CD4-positive, alpha-beta memory T cell (primary cell): ENCODE measurements around the gene ART3. TPM values are rescaled to one million over a fixed set of nuclear protein-coding genes. Genes with fewer than 3 reads are reported as not detected.

Experiments
- CTCF ChIA-PET: fragments of 350-600 bp; sonication (Branson Sonifier 250); formaldehyde crosslinking; loops from one replicate; lab custom pipeline; 2021; ENCODE audit warnings: inconsistent platforms; ENCODE audit not compliant: partially characterized antibody; lab: Charles Lee
- POLR2A ChIA-PET: fragments of 350-600 bp; sonication (Branson Sonifier 250); formaldehyde crosslinking; loops from one replicate; lab custom pipeline; 2021; ENCODE audit not compliant: partially characterized antibody; lab: Charles Lee
- DNase-seq, 5 donors: peaks; one replicate each; pipeline versions ENCODE4 v3.0.0 to v3.0.0-alpha.2; 2020 to 2022; ENCODE audit warnings: mixed read lengths in 1 of 5
- H3K27ac ChIP-seq: one replicate; pipeline ENCODE4 v1.7.0; 2013; ENCODE audit warnings: low read depth, low read length
- H3K27me3 ChIP-seq: 2 replicates; pipeline ENCODE4 v1.7.0; 2013; ENCODE audit warnings: mild to moderate bottlenecking, low read length, moderate library complexity; ENCODE audit not compliant: insufficient read depth
- H3K36me3 ChIP-seq: 2 replicates; pipeline ENCODE4 v1.7.0; 2013; ENCODE audit warnings: mild to moderate bottlenecking, low read length, moderate library complexity; ENCODE audit not compliant: insufficient read depth
- H3K4me1 ChIP-seq: 2 replicates; pipeline ENCODE4 v1.7.0; 2013; ENCODE audit warnings: mild to moderate bottlenecking, low read length, moderate library complexity; ENCODE audit not compliant: insufficient read depth
- H3K4me3 ChIP-seq, 2 donors: one replicate each; pipeline ENCODE4 v1.7.0; 2013; ENCODE audit warnings: low read length in 2 of 2, mild to moderate bottlenecking in 1 of 2
- H3K9me3 ChIP-seq, 2 donors: one replicate each; pipeline ENCODE4 v1.7.0; 2013; ENCODE audit warnings: low read length in 2 of 2, control low read depth in 1 of 2; ENCODE audit not compliant: control insufficient read depth in 1 of 2
- H3K27ac Mint-ChIP-seq, 7 donors: one replicate each; pipeline ENCODE4 v1.8.0; 2020 to 2021; ENCODE audit warnings: mixed read lengths in 7 of 7, mild to moderate bottlenecking in 6 of 7, inconsistent platforms in 3 of 7, moderate library complexity in 3 of 7
- H3K27me3 Mint-ChIP-seq, 2 donors: one replicate each; pipeline ENCODE4 v1.8.0; 2020 to 2021; ENCODE audit warnings: mixed read lengths in 2 of 2
- H3K36me3 Mint-ChIP-seq, 2 donors: one replicate each; pipeline ENCODE4 v1.8.0; 2020 to 2021; ENCODE audit warnings: mixed read lengths in 2 of 2, inconsistent platforms in 1 of 2, mild to moderate bottlenecking in 1 of 2
- H3K4me1 Mint-ChIP-seq, 4 donors: one replicate each; pipeline ENCODE4 v1.8.0; 2020 to 2021; ENCODE audit warnings: mixed read lengths in 4 of 4, mild to moderate bottlenecking in 1 of 4
- H3K4me3 Mint-ChIP-seq, 8 donors: one replicate each; pipeline ENCODE4 v1.8.0; 2020 to 2021; ENCODE audit warnings: mixed read lengths in 8 of 8, mild to moderate bottlenecking in 7 of 8, moderate library complexity in 6 of 8, inconsistent platforms in 3 of 8
- H3K9me3 Mint-ChIP-seq, 8 donors: one replicate each; pipeline ENCODE4 v1.8.0; 2020 to 2021; ENCODE audit warnings: mixed read lengths in 8 of 8, mild to moderate bottlenecking in 5 of 8, inconsistent platforms in 3 of 8, moderate library complexity in 1 of 8
- intact Hi-C: fragments of 100-400 bp; cut with micrococcal nuclease; formaldehyde crosslinking; loops from one replicate; pipeline ENCODE4 v1.15.1; 2023
- polyA plus RNA-seq, 2 donors: library from polyadenylated mRNA; unstranded; fragments of 300-500 nt; fragmentation: Illumina TruSeq; gene quantifications; one replicate each; pipeline ENCODE4 v1.2.3, GENCODE V29; 2021
- total RNA-seq, 2 experiments: library from RNA; stranded (reverse); gene quantifications; one replicate each; pipeline ENCODE4 v1.2.3, GENCODE V29; 2021

Gene ART3
- total and polyA plus RNA-seq, 4 experiments from 2014 or later = not detected

DNA sequence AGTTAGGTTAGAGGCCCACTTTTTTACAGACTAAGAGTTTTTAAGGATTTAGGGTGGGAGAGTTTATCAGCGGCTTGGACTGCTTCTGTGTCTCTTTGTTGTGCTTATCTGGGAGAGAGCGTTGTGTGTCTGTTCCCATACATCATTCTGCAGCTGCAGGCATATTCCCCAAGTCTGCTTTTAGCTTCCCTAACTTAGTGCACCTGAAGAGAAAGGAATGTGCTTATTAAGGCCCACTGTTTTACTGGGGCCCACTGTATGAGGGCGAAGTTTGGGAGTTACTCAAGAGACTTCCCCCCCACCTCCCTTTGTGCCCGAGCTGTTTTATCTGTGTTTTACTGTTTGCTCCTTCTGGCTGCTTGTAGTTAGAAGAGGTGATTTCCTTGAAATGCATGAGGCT lies 31.9 kb downstream of the ART3 start:
- Mint-ChIP-seq H3K27me3 (no peaks in the 10 kb centered on the region), H3K9me3 (no peaks in the 10 kb centered on the region), H3K36me3 (no peaks in the 10 kb centered on the region), H3K4me1 (no peaks in the 10 kb centered on the region), H3K27ac (no peak overlapping the region), H3K4me3 (no peak overlapping the region)
- DNase-seq = no peak
- no peaks in the 10 kb centered on the region for H3K36me3 ChIP-seq
- CTCF ChIA-PET = interaction anchor here (1.1 kb wide), 1 partner anchor 111 kb away, joined by 5 read pairs; no protein-coding TSS in a partner anchor
- intact Hi-C loops = no loop called here
- no peaks in the 10 kb centered on the region for H3K4me1 ChIP-seq
- no peak overlapping the region for H3K4me3 ChIP-seq
- POLR2A ChIA-PET = no interaction called here
- H3K27ac ChIP-seq = no peak overlapping the region
- no peaks in the 10 kb centered on the region for H3K9me3 ChIP-seq
- H3K27me3 ChIP-seq = no peaks in the 10 kb centered on the region

DNA sequence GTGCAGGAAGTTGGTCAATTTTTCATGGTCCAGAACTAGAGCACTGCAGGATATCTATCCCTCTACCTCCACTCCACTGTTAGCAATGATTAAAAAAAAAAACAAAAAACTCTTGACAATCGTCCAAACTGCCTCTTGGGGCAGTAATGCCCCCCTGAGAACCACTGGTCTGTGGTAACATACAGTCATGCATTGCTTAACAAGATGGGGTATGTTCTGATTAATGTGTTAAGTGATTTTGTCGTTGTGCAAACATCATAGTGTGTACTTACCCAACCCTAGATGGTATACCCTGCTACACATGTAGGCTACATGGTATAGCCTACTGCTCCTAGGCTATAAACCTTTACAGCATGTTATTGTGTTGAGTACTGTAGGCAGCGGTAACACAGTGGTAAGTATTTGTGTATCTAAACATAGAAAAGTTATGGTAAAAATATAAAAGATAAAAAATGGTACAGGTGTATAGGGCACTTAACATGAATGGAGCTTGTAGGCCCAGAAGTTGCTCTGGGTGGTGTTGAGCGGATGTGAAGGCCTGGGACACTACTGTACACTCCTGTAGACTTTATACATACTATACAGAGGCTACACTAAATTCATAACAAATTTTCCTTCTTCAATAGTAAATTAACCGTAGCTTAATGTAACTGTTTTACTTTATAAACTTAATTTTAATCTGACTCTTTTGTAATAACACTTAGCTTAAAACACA lies 34.1 kb downstream of the ART3 start:
- Histone ChIP-seq H3K27me3 (no peaks in the 10 kb centered on the region), H3K4me1 (no peaks in the 10 kb centered on the region), H3K9me3 (no peaks in the 10 kb centered on the region), H3K27ac (no peak overlapping the region), H3K36me3 (peaks cover 4% of the 10 kb centered on the region), H3K4me3 (no peak overlapping the region)
- intact Hi-C loops = no loop called here
- H3K27ac Mint-ChIP-seq = no peak overlapping the region
- H3K4me1 Mint-ChIP-seq = no peaks in the 10 kb centered on the region
- H3K27me3 Mint-ChIP-seq = no peaks in the 10 kb centered on the region
- peaks cover 10% of the 10 kb centered on the region in 2 donors for H3K36me3 Mint-ChIP-seq
- ChIA-PET CTCF (no interaction called here), POLR2A (no interaction called here)
- no peaks in the 10 kb centered on the region for H3K9me3 Mint-ChIP-seq
- H3K4me3 Mint-ChIP-seq = no peak overlapping the region
- no peak for DNase-seq

DNA sequence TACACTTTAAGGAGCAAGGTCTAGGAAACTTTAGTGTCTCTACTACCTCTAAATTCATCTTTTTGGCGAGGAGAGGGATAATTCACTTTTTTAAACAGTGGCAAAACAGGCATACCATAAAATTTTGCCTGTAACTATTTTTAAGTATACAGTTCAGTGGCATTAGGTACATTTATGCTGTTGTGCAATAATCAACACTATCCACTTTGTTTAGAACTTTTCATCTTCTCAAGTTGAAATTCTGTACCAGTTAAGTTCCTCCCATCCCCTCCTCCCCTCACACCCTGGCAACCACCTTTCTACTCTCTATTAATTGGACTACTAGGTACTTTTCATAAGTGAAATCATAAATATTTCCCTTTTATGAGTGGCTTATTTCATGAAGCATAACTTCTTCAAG lies 42.3 kb downstream of the ART3 start:
- POLR2A ChIA-PET = no interaction called here
- Histone ChIP-seq H3K4me3 (no peak overlapping the region), H3K27ac (no peak overlapping the region), H3K9me3 (no peaks in the 10 kb centered on the region), H3K36me3 (peaks cover 31% of the 10 kb centered on the region), H3K4me1 (no peaks in the 10 kb centered on the region), H3K27me3 (no peaks in the 10 kb centered on the region)
- Mint-ChIP-seq H3K27me3 (no peaks in the 10 kb centered on the region), H3K4me1 (peaks cover 0 to 2% (median 0%) of the 10 kb centered on the region in 4 donors), H3K4me3 (no peak overlapping the region), H3K27ac (peak overlapping the region in 1 of 7 donors; percentile 51), H3K36me3 (peaks cover 64 to 65% of the 10 kb centered on the region in 2 donors), H3K9me3 (peaks cover 0 to 3% (median 0%) of the 10 kb centered on the region in 8 donors)
- CTCF ChIA-PET = no interaction called here
- no peak for DNase-seq
- intact Hi-C loops = no loop called here

DNA sequence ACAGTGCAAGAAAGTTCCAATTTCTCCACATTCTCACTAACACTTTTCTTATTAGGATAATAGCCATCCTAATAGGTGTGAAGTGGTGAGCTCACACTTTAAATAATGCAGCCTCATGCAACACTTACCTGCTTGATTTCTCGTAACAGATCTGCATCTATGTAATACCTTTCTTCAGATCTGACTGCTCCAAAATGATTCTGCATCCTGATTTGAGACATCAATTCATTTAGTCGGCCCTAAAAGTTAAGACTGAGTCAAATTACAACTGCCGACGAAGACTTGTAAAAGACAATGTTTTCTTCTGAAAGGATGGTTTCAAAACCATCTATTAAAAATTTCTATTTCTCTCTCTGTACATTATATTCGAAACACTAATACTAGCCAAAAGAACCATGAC lies 43.0 kb downstream of the ART3 start:
- no peak overlapping the region for H3K4me3 Mint-ChIP-seq
- Histone ChIP-seq H3K27me3 (no peaks in the 10 kb centered on the region), H3K36me3 (peaks cover 34% of the 10 kb centered on the region), H3K27ac (no peak overlapping the region), H3K4me1 (no peaks in the 10 kb centered on the region), H3K9me3 (no peaks in the 10 kb centered on the region), H3K4me3 (no peak overlapping the region)
- DNase-seq = no peak
- intact Hi-C loops = no loop called here
- POLR2A ChIA-PET = no interaction called here
- no peaks in the 10 kb centered on the region for H3K27me3 Mint-ChIP-seq
- CTCF ChIA-PET = no interaction called here
- peak overlapping the region in 3 of 7 donors; percentile 31 to 59 (median 38) for H3K27ac Mint-ChIP-seq
- peaks cover 0 to 2% (median 0%) of the 10 kb centered on the region in 4 donors for H3K4me1 Mint-ChIP-seq
- H3K36me3 Mint-ChIP-seq = peaks cover 66% of the 10 kb centered on the region in 2 donors
- peaks cover 0 to 3% (median 0%) of the 10 kb centered on the region in 8 donors for H3K9me3 Mint-ChIP-seq

DNA sequence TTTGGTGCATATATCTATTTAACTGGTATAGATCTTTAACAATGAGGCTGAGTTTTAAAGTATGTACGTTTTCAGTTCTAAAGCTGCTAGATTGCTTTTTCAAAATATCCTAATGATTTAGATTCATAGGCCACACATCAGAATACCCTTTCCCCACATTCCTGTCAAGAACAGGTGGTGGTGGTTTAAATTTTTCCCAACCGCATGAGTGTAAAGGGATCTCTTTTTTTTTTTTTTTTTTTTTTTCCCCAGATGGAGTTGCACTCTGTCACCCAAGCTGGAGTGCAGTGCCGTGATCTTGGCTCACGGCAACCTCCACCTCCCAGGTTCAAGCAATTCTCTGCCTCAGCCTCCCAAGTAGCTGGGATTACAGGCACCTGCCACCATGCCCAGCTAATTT lies 45.7 kb downstream of the ART3 start:
- Mint-ChIP-seq H3K9me3 (peaks cover 0 to 3% (median 0%) of the 10 kb centered on the region in 8 donors), H3K27me3 (no peaks in the 10 kb centered on the region), H3K36me3 (peaks cover 65 to 76% of the 10 kb centered on the region in 2 donors), H3K4me1 (peaks cover 0 to 2% (median 0%) of the 10 kb centered on the region in 4 donors), H3K27ac (no peak overlapping the region), H3K4me3 (no peak overlapping the region)
- H3K27me3 ChIP-seq = no peaks in the 10 kb centered on the region
- peaks cover 51% of the 10 kb centered on the region for H3K36me3 ChIP-seq
- intact Hi-C loops = no loop called here
- H3K9me3 ChIP-seq = no peaks in the 10 kb centered on the region
- POLR2A ChIA-PET = no interaction called here
- no peak overlapping the region for H3K4me3 ChIP-seq
- no peak for DNase-seq
- H3K27ac ChIP-seq = no peak overlapping the region
- CTCF ChIA-PET = no interaction called here
- no peaks in the 10 kb centered on the region for H3K4me1 ChIP-seq

DNA sequence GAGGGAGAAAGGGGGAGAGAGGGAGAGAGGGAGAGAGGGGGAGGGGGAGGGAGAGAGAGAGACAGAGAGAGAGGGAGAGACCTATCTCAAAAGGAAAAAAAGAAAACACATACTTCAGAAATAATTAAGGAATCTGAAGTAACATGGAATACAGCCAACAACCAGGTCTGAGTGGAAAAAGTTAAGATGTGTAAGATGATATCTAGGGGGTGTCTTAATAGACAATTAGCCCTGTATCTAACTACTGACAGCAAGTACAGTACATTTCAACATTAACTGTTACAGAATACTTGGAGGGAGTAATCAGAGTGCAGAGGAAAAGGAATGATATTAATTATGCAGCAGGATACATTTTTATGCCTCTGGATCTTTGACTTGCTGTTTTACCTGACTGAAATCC lies 51.3 kb downstream of the ART3 start:
- Mint-ChIP-seq H3K27ac (peak overlapping the region in 2 of 7 donors; percentile 22 to 36), H3K4me1 (peaks cover 0 to 6% (median 0%) of the 10 kb centered on the region in 4 donors), H3K4me3 (no peak overlapping the region), H3K27me3 (no peaks in the 10 kb centered on the region), H3K36me3 (peaks cover 55 to 59% of the 10 kb centered on the region in 2 donors), H3K9me3 (no peaks in the 10 kb centered on the region)
- ChIA-PET CTCF (no interaction called here), POLR2A (no interaction called here)
- Histone ChIP-seq H3K27me3 (no peaks in the 10 kb centered on the region), H3K36me3 (peaks cover 39% of the 10 kb centered on the region), H3K27ac (no peak overlapping the region), H3K9me3 (no peaks in the 10 kb centered on the region), H3K4me1 (no peaks in the 10 kb centered on the region), H3K4me3 (no peak overlapping the region)
- DNase-seq = no peak
- intact Hi-C loops = no loop called here

DNA sequence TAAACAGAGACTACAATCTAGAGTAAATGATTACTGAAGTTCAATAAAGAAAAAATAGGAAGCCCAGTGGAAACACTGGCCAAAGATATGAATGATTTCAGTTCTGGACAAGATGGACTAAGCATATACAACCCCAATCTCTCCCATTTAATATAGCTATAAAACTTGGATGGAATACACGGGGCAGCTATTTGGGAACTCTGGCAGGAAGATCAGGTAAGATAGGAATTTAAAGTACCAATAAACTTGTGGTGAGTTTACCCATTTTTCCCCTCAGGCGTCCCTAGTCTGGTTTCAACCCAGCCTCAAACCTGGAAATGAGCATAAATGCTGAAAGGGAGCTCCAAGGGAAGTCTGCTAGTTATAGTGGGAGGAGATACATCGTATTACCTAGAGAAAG lies 53.2 kb downstream of the ART3 start:
- no peak for DNase-seq
- intact Hi-C loops = no loop called here
- CTCF ChIA-PET = no interaction called here
- H3K9me3 Mint-ChIP-seq = no peaks in the 10 kb centered on the region
- H3K27me3 Mint-ChIP-seq = no peaks in the 10 kb centered on the region
- no peaks in the 10 kb centered on the region for H3K9me3 ChIP-seq
- peaks cover 52 to 56% of the 10 kb centered on the region in 2 donors for H3K36me3 Mint-ChIP-seq
- H3K27ac ChIP-seq = no peak overlapping the region
- no peak overlapping the region for H3K4me3 Mint-ChIP-seq
- H3K4me3 ChIP-seq = no peak overlapping the region
- H3K36me3 ChIP-seq = peaks cover 31% of the 10 kb centered on the region
- POLR2A ChIA-PET = no interaction called here
- H3K27ac Mint-ChIP-seq = no peak overlapping the region
- H3K27me3 ChIP-seq = no peaks in the 10 kb centered on the region
- no peaks in the 10 kb centered on the region for H3K4me1 ChIP-seq
- peaks cover 0 to 8% (median 0%) of the 10 kb centered on the region in 4 donors for H3K4me1 Mint-ChIP-seq
